ENCODE measurements around the gene NPAS3. TPM values are rescaled to one million over a fixed set of nuclear protein-coding genes. Genes with fewer than 3 reads are reported as not detected.

NPAS3 gene
- total RNA-seq, 1 experiment from 2014 or later: 0.90 TPM

DNA sequence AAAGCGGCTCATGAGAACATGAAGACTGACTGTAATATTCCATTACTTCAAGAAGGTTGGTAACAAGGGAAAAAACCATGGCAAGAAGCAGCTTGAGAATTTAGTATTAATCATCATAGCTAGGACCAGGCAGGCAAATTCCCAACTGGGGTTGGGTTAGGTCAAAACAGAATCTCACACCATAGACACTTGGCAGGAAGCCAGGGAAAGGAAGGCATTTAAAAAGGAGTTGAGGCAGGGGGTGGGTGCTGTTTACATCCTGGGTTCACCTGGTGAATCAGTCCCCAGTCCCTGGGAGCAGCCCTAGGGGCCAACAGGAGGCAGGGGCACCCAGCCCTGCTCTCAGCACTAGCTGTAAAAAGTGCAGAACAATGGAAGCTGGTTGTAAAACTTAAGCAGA, 903.6 kb downstream of the NPAS3 start:
- in situ Hi-C loops (cut with HindIII; ENCODE audit: low pct_unique_long_range_greater_than_20kb, low sequenced_read_pairs): no loop called here
- no peak for DNase-seq (ENCODE audit: low read depth, low spot score)

- in situ Hi-C loops (cut with HindIII; ENCODE audit: low pct_unique_long_range_greater_than_20kb, low sequenced_read_pairs): no loop called here
- no peak for DNase-seq (ENCODE audit: low read depth, low spot score)
Measured at GRCh38 chr14:33844118-33844517, 905.4 kb downstream of the NPAS3 start.

- in situ Hi-C loops (cut with HindIII; ENCODE audit: low pct_unique_long_range_greater_than_20kb, low sequenced_read_pairs): no loop called here
Measured at GRCh38 chr14:33846100-33846824, 907.6 kb downstream of the NPAS3 start.

DNA sequence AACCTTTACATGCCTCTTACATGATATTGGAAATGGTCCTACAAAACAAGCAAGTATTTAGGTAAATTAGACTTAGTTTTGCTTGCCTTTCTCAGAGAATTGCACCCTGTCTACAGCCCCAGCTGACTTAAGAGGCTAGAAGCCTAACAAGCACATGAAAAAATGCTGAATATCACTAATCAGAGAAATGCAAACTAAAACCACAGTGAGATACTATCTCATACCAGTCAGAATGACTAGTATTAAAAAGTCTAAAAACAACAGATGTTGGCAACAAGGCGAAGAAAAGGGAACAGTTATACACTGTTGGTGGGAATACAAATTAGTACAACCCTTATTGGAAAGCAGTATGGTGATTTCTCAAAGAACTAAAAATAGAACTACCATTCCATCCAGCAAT, 908.4 kb downstream of the NPAS3 start:
- in situ Hi-C loops (cut with HindIII; ENCODE audit: low pct_unique_long_range_greater_than_20kb, low sequenced_read_pairs): no loop called here
- no peak for DNase-seq (ENCODE audit: low read depth, low spot score)

More at GRCh38 chr14:33846100-33846824, 907.6 kb downstream of the NPAS3 start:
- no peak for DNase-seq (ENCODE audit: low read depth, low spot score)

- DNase-seq (ENCODE audit: low read depth, low spot score): no peak
- in situ Hi-C loops (cut with HindIII; ENCODE audit: low pct_unique_long_range_greater_than_20kb, low sequenced_read_pairs): no loop called here
Measured at GRCh38 chr14:33848009-33848408, 909.3 kb downstream of the NPAS3 start.

- peak; percentile 83 for DNase-seq (ENCODE audit: low read depth, low spot score)
- in situ Hi-C loops (cut with HindIII; ENCODE audit: low pct_unique_long_range_greater_than_20kb, low sequenced_read_pairs): no loop called here
Measured at GRCh38 chr14:33848706-33849454, 910.2 kb downstream of the NPAS3 start.

GRCh38 chr14:33849455-33849801, 910.7 kb downstream of the NPAS3 start:
- DNase-seq (ENCODE audit: low read depth, low spot score): no peak
- in situ Hi-C loops (cut with HindIII; ENCODE audit: low pct_unique_long_range_greater_than_20kb, low sequenced_read_pairs): no loop called here

- in situ Hi-C loops (cut with HindIII; ENCODE audit: low pct_unique_long_range_greater_than_20kb, low sequenced_read_pairs): no loop called here
- no peak for DNase-seq (ENCODE audit: low read depth, low spot score)
Measured at GRCh38 chr14:33850826-33851225, 912.1 kb downstream of the NPAS3 start.

- in situ Hi-C loops (cut with HindIII; ENCODE audit: low pct_unique_long_range_greater_than_20kb, low sequenced_read_pairs): no loop called here
- DNase-seq (ENCODE audit: low read depth, low spot score): no peak
Measured at GRCh38 chr14:33851366-33851765, 912.7 kb downstream of the NPAS3 start.

- in situ Hi-C loops (cut with HindIII; ENCODE audit: low pct_unique_long_range_greater_than_20kb, low sequenced_read_pairs): no loop called here
- no peak for DNase-seq (ENCODE audit: low read depth, low spot score)
Measured at GRCh38 chr14:33851931-33852330, 913.3 kb downstream of the NPAS3 start.
